DMS153 treated with DMSO at 0.1 percent for 48 hours (cell line): ENCODE results near the gene PPP1R9A.

Experiments used
- DNase-seq: peaks from one replicate; lab custom pipeline; 2025; ENCODE audit not compliant: unreplicated experiment; lab: John Stamatoyannopoulos, UW

PPP1R9A gene

DNA sequence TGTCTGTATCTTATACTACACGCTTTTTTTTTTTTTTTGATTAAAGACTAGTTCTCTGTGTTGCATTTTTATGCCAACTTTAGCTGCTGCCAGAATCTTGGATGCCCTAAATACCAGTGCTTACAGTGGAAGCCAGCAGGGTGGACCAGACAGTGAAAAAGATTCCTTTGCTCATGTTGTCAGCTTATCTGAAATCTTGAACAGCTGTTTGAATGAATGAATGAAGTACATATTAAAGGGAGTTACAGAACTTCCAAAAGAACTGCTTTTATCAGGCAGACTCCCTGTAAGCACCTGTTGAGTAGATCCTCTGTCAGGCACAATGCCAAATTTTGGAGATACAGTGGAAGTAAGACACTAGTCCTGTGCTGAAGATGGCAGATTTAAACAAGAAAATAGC lies 184.9 kb downstream of the PPP1R9A start:
- DNase-seq, result no peak

DNA sequence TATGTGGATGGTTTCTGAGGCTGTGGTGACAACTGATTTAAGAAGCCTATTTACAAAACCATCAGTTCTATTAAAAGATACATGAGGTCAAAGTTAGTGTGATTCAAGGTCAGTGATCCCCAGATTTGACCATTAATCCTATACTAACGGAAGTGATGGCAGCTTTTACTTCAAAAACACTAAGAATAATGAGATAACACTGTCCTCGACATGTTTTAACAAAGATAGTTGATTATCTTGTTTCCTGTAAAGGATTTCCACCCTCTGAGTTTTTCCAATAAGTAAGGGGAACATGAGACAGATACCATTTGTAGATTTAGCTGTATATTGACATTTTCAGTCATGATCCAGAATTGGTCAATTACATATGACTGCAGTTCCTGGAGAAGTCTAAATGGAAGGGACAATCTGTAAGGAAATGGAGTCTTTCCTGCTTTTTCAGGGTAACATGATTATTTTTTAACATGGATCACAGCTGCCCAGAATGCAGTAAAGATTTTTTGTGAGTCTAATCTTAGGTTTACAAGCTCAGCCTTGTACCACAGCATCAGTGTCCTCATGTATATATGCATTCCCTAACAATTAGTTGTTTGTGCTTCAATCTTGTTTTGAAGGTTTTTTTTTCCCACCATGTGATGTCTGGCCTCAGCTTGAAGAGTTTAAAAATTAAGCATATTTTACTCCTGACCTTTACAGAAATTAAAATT lies 188.0 kb downstream of the PPP1R9A start:
- DNase-seq, result no peak

GRCh38 chr7:95095966-95096540 lies 188.7 kb downstream of the PPP1R9A start:
- no peak for DNase-seq

DNA sequence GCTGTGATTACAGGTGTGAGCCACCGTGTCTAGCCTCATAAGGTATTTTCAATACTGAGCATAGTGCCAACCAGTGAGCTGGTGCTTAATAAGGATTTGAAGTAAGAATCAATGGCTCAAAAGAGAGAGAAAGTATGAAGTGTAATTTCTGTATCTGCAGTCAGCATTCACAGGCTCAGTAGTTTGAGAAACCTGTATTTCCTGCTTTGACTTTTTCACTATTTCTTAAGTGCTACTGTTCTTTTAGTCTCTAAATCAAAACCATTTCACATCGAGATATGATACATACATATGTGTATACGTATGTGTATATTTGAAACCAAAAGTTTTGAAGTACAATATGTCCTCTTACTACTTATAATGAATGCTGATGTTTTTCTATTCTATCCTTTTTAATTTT lies 189.9 kb downstream of the PPP1R9A start:
- no peak for DNase-seq

DNA sequence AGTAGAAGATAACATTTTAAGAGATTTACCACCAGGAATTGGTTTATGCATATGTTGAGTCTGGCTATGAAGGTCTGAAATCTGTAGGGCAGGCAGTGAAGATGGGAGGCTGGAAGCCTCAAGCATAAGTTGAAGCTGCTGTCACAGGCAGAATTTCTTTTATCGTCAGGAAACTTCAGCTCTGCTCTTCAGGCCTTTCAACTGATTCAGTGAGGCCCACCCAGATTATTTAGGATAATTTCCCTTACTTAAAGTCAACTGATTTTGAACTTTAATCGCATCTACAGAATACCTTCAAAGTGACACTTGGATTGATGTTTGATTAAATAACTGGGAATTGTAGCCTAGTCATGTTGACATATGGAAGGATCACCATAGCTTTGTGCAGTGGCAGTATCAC lies 190.5 kb downstream of the PPP1R9A start:
- DNase-seq, result no peak

GRCh38 chr7:95099106-95099505 lies 191.7 kb downstream of the PPP1R9A start:
- no peak for DNase-seq

DNA sequence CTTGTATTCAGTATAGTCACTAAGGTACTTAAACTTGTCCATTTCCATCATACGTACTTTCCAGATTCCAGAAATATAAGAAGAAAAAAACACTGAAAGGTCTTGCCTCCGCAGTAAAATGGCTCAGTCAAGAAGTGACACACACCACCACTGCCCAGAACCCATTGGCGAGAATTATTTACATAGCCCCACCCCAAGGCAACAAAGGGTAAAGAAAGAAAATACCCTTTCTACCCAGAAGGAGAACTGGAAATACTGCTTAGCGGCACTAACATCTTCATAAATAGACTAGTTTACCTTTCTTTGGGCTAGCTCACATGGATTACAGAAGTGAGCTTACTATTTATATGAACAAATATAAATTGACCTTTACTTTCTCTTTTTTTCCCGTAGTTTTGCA lies 194.0 kb downstream of the PPP1R9A start:
- no peak for DNase-seq

DNA sequence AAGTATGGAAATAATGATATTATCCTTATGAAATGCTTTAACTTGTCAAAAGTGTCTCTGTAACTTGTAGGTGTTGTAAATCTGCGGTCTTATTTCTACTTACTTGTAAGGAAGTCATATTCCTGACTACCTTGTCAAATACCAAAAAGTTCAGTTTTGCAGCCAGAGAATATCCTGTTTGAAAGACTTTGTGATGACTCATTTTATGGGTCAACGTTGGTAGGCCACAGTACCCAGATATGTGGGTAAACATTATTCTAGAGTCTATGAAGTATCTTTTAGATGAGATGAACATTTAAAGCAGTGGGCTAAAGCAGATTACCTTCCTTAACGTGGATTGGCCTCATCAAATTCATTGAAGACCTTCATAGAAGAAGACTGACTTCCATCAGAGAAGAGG lies 195.3 kb downstream of the PPP1R9A start:
- no peak for DNase-seq

GRCh38 chr7:95104739-95105138 lies 197.3 kb downstream of the PPP1R9A start:
- no peak for DNase-seq

- no peak for DNase-seq
Observed at GRCh38 chr7:95105627-95106026, 198.2 kb downstream of the PPP1R9A start.

GRCh38 chr7:95106401-95106800 lies 199.0 kb downstream of the PPP1R9A start:
- no peak for DNase-seq

GRCh38 chr7:95110707-95111106 lies 203.3 kb downstream of the PPP1R9A start:
- DNase-seq, result no peak

DNA sequence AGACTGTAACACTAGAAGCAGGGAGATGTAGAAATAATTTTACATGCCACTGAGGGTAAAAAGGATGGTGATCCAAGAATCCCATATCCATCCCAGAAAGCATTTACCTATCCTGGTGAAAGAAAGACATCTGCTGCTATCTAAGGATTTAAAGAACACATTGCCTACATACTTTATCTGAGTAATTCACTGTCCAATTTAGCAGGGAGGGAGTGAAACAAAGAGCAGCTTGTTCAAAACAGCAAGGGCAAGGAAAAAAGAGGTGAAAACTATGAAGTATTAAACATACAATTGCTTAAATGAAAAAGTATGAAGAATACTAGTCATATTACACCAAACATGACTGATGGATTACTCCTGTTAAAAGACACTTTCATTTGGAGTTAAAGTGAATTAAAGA lies 206.2 kb downstream of the PPP1R9A start:
- no peak for DNase-seq

DNA sequence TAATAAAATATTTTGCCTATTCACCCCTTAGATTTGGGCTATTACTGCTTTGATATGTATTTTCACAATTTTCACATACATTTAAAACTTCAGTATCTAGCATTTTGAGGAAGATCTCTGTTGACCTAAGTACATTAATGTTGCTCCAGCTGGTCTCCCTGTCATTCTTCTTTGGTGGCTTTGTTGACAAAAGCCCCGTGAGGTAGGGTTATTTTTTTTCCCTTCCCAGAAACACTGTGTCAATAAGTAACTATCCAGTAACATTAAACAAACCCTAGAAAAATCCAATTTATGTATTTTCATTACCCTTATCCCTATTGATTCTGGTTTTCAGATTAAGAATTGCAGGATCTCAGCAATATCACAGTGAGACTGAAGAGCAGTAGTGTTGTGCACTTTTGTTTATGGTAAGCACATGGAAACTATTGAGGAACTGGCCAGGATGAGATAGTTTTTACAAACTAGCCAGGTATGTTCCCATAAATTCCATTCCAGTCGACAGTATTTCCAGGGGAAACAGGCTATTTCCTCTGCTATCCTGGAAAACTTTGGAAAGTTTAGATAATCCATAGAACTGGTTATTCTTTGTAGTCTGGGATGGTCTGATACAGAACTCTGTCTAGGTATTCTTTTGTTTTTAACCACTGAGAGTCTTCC lies 218.8 kb downstream of the PPP1R9A start:
- DNase-seq, result no peak

DNA sequence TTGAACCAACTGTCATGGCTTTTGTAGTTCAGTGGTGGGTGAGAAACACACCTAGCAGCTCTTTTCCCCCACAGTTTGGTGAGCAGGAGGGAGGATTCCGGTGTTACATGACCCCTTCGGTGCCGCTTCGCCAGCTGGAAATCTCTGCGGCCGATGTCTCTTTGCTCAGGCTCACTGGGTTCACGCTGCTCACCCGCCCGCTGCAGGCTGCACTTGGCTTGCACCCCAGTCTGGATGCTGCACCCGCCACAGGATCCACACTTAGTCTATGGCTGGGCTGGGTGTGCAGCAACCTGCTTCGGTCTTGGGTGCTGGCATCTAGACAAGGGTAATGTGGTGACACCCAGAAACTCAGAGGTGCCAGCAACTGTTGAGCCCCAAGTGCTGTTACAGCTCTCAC lies 225.1 kb downstream of the PPP1R9A start:
- no peak for DNase-seq

DNA sequence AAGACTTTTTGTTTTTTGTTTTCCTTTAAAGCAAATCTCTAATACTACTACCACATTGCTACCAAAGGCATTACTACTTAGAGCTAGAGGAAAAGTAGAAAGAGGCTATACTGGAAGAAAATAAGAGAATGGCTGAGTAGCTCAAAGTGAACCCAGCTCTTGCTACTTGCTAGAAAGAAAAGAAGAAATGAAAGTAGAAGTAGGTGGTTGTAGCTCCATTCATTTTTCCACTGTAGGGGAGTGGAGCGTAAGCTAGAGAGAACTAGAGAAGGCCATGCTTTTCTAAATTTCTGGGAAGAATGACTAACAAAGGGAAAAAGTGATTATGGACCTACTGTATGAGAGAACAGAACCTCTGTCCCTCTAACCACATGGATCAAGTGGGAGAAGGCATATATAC lies 232.5 kb downstream of the PPP1R9A start:
- DNase-seq, result no peak

GRCh38 chr7:95141755-95142154 lies 234.4 kb downstream of the PPP1R9A start:
- no peak for DNase-seq

- no peak for DNase-seq
Observed at GRCh38 chr7:95144256-95144655, 236.9 kb downstream of the PPP1R9A start.

DNA sequence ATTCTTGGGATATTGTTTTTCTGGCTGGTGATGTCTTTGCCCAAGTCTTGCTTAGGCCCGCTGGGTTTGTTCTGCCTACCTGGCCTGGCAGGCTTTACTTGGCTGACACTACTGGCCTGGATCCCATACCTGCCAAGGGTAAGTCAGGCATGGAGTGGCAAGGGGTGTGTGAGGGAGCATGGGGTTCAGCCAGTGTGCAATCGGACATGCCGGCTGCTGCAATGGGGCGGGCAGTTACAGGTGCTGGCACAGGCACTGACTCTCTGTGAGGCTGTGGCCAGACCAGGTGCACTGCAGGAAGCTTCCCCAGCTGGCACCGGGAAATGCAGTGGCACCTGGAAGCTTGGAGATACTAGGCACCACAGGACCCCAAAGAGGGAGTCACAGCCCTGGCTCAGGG lies 248.6 kb downstream of the PPP1R9A start:
- DNase-seq, result no peak

DNA sequence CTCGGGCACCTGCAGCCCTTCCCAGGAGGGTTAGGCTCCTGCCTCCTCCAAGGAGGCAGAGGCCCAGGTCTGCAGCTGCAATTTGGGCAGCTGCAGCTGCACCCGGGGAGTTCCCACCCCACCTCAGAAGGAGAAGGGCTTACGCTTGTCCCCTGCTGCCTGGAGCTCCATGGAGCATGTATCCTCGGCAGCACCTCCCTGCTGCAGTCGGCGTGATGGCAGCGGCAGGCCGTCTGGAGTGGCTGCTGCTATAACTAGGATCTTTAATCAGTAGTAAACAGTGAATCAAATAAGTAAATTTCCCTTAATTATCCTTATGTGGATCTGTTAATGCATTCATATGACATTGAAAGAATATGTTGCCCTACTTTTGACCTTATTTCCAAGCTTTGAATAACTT lies 250.0 kb downstream of the PPP1R9A start:
- DNase-seq, result no peak

GRCh38 chr7:95169678-95170077 lies 262.3 kb downstream of the PPP1R9A start:
- DNase-seq, result no peak

- no peak for DNase-seq
Observed at GRCh38 chr7:95172420-95172819, 265.0 kb downstream of the PPP1R9A start.

DNA sequence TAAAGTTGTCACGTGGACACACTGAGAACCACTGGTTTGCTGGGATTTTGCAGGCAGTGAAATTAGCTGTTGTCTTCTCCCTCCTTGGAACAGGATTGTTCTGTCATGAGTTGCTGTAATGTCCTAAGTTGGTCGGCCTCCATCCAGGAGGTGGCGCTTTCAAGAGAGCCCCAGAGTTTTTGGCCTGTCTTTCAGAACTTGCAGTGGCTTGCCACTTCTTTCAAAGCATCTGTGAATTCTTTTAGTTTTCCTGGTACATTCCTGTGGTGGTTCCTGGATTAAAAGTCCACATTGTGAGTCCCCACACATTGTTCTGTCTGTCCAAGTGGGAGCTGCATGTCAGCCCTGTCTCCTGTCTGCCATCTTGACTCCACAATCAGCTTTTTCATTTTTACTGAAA lies 283.1 kb downstream of the PPP1R9A start:
- no peak for DNase-seq
